GM19397 (cell line): ENCODE measurements around the gene GPR107.
A peak's percentile ranks its signal among the peaks of the same experiment; 100 is the strongest.

Experiments used
- ATAC-seq: cut with Tn5 transposase; IDR thresholded peaks from one replicate; pipeline ENCODE4 v1.9.1; 2021; ENCODE audit warnings: mild to moderate bottlenecking, moderate library complexity; ENCODE audit not compliant: unreplicated experiment

Gene GPR107

DNA sequence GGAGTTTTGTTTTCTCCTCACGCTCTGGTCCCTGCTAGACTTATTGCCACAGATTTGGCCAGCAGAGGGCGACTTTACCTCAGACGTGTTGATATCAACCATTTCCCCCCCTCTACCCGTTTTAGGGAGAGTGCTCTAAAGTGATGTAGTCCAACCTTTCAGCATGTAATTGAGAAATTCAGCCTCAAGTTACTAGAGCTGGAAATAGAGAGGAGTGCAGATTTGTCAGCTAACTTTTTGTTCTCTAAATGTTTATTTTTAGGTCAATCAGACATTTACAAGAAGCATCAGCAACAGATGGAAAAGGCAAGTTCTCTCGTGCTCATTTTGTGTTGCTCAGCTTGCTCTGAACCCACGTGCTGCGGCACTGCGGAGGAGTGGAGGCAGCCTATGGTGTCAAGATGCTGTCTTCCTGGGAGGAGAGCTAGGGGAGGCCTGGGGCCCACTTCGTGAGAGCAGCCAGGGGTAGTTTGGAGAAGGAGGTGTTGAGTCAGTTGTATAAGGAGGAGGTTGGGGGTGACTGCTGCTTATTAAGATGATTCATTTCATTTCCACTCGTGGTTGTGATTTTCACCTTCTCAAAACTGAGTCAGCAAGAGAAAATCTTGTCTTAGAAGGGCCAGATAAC lies 53.6 kb downstream of the GPR107 start:
- ATAC-seq = no peak

DNA sequence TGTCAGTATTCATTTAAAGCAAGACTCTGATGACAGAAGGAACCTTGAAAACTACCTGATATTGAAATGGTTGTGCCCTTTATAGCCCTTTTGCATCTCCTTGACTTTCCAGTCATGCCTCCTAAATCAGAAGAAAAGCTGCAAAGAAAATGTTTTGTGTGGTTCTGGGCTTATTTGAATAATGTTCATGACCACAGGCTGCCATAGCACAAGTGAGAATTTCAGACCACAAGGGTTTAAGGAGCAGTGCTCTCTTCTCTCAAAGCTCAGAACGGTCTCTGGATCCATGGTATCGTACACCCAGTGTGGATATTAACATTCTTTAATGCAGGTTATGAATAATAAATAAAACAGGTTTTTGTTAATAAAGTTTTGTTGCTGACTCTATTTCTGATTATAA lies 54.2 kb downstream of the GPR107 start:
- ATAC-seq = no peak

DNA sequence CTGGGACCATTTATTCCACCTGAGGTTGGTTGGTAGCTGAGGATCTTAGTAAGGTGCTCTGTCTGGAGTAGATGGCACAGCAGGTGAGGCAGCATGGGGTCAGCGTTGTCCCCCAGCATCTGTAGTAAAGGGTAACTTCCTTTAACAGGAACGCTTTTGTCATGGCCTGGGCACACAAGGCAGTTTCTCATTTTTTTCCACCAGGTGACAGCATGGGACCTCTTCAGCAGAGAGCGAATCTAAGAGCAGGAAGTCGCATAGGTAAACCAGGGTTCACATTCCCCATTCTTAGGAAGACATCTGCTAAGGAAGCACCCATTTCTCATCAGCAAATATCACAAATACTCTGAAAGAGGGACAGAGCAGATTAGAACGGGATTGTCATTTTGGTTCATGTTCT lies 56.5 kb downstream of the GPR107 start:
- no peak for ATAC-seq

DNA sequence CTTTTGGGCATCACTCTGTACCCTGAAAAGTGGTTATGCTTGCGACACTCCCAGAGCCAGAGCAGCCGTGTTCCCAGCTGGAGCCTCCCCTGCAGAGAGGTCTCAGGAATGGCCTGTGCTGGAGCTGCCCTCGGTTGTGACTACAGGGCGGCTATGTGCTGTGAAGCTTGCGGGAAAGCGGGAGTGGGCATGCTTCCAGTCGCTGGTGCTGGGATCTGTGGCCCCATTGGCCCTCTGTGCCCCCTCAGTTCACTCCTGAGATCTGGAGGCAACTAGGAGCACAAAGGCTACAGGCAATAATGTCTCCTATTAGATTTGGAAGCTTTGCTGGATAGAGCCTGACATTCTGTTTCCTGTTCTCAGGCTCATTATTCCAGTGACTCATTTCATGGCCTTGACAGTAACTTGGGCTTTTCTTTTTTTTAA lies 56.9 kb downstream of the GPR107 start:
- ATAC-seq = no peak

DNA sequence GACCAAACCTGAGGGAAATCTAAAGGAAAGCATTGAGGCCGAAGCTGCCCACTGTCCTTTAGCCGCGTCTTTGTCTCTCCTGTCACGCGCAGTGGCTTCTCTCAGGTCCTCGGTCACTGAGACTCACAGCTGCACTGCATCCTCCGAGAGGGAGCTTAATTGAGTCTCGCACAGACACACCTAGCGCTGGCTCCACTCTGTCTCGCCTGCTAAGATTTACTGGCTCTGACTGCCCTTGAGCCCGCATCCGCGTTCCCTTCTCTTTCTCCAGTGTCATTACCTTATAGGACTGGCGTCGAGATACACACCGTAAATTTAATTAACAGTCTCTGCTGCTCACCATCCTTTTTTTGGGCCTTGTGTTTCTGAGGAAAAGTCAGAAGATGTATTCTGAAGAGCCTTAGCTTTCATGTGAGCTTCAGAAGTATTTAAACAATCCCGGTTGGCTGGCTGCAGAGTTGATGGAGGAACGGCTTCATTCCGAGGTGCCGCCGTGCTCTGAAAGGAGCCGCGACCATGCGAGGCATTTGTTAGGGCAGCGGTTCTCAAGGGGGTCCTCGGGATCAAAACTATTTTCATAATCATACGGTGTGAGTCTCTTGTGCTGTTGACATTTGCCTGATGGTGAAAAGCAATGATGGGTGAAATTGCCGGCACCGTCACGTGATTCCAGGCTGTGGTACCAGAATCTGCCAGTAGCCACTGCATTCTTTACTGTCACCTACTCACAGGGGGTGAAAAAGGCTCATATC lies 58.3 kb downstream of the GPR107 start:
- no peak for ATAC-seq

DNA sequence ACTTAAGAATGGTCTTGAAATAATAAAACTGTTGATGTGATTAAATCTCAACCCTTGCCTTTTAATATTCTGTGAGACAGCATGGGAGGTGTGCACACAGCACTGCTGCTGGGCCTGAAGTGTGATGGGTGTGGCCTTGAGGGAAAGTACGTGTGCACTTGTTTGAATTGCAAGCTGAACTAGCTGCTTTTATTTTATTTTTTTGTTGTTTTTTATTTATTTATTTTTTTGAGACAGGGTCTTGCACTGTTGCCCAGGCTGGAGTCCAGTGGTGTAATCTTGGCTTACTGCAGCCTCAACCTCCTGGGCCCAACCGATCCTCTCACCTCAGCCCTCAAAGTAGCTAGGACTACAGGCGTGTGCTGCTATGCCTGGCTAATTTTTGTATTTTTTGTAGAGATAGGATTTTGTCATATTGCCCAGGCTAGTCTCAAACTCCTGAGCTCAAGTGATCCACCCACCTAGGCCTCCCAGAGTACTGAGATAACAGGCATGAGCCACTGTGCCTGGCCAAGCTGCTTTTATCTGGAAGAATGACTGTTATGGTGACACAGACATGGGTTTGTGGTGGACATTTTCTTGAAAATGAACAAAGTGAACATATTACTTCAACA lies 58.9 kb downstream of the GPR107 start:
- no peak for ATAC-seq

DNA sequence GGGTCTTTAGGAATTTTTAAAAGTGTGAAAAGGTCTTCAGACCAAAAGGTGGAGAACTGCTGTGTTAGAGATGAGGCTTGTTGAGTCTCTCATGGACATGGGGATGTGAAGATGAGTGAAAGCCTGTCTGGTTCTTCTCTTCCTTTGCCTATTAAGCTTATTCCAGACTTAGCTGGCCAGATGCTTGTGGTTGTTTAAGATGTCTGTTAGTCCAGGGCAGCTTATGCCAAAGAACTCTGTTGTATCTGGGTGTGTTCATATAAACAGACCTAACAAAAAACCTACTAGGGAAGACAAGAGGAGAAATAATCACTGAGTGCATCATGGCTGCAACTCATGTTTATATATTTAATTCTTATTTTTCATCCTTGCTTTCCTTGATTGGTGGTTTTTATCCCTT lies 61.0 kb downstream of the GPR107 start:
- no peak for ATAC-seq

DNA sequence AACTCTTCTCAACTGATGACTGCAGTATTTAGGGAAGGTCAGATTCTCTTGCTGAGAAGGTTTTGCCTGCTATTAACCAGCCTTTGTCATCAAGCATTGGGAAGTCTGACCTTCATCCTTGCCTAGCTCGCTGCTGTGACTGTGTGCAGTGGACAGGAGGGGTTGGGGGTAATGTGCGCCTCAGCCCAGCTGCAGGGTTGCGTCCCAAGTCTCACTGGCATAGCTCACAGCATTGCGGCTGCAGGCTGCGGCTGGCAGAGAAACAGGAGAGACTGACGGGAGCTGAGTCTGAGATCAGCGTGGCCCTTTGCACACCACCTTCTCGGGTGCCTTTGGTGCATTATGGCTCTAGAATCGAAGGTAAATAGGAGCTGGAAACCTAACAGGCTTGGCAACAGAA lies 62.6 kb downstream of the GPR107 start:
- no peak for ATAC-seq

DNA sequence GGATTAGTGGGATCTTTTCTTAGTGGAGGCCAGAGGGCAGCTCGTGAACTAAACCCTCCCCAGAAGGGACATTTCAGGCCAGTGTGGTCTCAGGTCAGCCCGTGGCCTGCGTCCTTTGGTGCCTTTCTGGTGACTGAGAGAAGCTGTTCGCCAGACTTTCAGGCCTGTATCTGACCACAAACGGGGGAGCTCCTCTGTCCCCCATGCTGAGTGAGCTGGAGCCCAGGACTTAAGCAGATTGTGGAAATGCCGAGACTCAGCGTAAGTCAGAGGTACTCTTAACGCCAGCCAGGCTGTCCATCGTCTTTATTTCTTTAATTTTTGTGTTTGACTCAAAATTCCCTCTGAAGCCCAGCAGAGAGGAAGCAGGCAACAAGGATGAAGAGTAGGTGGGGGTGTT lies 63.7 kb downstream of the GPR107 start:
- no peak for ATAC-seq

DNA sequence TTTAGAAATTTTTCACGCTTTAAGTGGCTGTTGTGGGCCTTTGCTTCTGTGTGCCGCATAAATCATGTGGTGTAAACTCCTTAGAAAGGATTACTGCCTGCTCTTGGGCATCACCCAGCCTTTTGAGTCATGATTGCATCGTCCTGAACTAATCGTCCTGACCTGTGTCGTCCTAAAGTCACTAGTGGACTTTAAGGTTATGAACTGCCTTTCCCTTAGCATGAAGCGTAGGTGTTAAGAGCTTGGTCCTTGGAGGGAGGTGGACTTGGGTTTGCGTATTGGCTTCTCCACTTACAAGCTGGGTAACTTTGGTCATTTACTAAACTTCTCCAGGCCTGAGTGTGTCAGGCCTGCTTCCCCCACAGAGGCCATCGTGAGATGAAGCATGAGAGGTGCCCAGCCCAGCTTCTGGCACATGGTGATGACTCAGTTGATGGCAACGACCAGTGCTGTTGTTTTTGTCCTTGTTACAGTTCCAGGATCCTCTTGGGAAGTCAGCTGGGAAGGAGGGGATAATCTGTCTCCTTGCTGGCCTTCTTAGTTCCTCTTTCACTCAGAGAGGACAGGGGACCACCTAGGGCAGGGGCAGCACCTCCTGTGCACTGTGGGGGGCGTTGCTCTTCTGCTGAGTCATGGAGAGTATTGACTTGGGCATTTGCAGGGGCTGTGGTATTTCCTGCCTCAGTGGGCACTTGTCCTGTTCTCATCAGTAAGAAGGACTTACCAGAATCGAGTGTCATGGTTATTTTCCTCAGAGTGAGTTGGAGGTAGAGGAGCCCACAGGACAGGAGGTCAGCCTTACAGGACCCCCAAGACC lies 64.3 kb downstream of the GPR107 start:
- no peak for ATAC-seq

DNA sequence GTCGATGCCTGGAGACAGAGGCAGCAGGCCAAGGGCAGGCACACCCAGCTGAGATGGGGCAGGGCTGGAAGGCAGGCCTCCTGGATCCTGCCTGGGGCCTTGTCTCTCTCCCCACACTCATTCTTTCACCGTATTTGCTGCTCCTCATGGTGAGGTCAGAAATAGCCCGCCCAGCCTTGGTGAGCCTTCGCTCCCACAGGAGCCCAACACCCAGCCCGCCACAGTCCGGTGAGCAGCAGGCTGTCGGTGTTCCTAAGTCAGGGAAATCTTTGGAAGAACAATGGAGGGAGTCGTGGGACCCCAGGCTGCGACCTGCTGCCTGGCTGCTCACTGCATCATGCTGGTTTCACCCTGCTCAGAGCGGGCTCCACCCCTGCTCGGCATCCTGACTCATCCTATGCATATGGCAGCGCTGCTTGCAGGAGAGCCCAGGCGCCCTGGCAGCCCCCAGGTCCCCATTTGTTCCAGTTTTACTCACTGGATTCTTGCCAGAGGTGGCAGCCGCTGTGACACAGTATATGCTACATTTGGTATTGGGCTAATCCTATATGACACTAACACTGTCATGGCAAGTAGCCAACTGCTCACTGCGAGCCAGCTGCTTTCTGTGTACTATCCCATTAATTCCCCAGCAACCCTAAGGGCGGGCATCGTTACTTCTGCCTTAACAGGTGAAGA lies 65.3 kb downstream of the GPR107 start:
- no peak for ATAC-seq

DNA sequence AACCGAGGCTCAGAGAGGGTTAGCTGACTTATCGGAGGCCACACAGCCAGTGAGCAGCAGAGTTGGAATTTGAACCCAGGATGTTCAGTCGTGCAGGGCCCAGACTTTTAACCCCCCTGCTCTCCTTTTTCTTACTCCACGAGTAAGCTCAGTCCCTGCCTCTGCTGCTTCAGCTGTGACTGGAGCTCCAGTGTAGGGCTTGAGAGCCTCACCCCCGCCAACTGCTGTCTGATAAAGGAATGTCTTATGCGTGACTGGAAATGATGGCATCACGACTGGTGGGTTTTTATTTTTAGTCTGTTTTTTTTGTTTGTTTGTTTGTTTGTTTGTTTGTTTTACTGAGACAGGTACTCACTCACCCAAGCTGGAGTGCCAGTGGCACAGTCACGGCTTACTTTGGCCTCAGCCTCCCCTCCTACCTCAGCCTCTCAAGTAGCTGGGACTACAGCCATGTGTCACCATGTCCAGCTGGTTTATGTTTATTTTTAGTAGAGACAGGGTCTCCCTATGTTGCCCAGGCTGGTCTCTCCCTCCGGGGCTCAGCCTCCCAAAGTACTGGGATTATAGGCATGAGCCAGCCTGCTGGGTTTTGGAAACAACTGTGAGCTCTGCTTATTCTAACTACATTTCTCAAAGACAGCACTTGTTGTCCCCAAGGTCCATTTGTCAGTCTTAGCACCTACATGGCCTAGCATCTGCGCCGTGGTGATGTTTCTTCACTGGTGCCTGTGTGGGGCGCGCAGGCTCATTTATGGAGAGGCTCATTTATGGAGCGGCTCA lies 66.0 kb downstream of the GPR107 start:
- no peak for ATAC-seq

DNA sequence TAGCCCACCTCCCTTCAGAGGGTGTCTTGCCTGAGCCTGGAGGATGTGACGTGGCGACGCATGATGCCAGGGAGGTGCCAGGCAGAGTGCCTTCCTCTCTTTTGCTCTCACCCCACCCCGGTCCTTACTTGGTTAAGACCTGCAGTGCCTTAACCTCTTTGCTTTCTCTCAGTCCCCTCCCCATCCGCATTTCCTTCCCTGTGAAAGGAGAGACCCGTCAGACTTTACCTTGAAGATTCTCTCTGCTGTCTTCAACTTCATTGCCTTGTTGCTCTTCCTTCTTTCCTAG lies 66.5 kb downstream of the GPR107 start:
- no peak for ATAC-seq

DNA sequence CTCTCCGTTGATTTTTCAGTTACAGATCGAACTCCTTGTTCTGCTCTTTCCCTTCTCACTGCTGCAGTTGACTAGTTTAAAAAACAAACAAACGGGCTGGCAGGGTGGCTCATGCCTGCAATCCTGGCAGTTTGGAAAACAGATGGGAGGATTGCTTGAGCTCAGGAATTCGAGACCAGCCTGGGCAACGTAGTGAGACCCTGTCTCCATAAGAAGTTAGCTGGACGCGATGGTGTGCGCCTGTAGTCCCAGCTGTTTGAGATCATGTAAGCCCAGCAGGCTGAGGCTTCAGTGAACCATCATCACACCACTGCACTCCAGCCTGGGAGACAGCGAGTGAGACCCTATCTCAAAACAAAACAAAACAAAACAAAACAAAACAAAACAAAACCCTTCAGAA lies 67.1 kb downstream of the GPR107 start:
- no peak for ATAC-seq

DNA sequence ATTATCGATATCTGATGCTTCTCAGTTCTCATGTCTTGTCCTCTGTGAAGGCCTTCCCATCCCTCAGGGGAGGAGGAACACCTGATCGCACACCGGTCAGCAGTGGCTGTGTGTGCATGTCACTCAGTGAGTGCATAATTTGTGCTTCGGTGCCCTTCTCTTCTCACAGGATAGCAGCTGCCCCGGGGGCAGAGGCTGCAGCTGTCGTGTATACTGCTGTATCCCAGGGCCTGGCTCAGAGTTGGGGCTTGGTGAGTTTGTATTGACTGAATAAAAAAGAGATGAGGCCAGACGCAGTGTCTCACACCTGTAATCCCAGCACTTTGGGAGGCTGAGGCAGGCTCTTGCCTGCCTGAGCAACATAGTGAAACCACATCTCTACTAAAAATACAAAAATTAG lies 68.8 kb downstream of the GPR107 start:
- ATAC-seq = no peak

DNA sequence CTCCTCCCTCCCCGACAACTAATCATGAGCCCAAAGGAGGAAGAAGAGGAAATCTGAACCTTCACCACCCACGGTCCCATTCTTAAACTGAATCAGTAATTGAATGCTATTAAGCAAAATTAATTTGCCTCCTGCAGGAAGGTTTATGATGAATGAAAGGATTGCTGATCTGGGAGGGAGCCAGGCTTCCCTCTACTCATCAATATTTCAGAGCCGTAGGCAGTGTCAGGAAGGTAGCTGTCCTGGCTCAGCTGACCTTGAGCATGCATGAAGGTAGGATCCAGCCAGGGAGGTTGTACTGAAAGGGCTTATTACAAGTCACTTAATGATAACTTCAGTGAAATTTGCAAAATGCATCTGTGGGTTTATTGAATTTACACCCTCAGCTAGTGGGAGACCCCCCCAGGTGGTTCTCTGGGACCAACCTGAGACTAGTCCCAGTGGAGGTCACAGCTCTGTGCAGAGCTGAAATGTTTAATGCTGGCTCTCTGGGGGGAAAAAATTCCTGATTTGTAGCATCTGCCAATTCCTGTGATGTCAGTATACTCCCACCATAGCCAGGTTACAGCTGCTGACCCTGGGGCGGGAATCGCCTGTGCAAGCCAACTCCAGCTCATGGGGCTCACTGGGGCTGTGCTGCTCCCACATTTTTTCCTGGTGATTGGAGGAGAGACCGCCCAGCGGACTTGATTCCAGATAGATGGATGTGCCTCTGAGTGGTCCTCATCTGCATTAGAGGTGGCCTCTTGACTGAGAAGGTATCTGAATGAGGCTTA lies 70.6 kb downstream of the GPR107 start:
- ATAC-seq = no peak

DNA sequence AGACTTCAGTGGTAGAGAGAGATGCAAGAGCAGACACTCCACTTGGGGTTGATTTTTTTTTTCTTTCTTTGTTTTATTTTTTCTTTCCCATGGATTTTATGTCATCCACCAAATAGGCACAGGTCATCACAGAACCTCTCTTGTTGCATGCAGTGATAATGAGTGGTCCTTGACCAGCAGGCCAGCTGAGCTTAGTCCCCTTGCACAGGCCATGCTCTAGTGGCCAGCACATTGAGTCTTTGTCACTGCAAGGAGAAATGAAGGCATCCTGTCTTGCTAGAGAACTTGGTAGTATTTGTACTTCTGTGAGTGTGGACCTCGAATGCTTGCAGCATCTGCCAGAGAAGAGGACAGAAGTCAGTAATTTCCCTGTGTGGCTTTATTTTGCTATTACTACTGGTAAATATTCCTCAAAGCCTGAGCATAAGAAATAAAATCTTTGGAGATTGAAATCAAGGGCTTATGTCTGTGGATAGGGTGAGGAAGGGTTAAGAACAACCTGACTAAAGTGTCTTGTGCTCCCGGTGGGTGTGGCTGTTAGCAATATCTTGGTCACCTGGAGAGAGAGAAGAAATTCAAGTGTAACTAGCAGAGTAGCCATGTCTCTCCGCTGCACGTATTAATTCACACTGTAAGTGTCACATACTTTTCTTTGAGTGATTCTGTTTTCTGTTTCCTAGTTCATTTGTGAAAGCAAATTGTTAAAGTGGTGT lies 73.2 kb downstream of the GPR107 start:
- ATAC-seq = no peak

DNA sequence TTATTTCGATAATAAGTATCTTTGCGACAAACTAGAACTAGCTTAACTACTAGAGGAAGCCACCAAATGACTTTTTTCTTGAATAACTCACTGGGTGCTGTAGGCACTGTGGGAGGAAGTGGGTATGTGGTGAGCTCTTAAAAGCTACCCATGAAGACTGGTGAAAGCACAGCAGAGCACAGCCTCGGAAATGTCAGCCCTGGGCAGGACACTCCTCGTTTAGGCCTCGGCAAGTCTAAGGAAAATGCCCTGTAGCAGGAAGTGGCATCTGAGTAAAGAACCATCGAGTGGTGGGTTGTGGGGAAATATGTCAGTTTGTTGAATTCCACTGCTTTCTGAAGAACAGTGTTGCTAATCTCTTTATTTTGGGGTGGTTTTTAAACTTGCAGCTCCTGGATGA lies 74.5 kb downstream of the GPR107 start:
- peak; percentile 57 for ATAC-seq
